ENCODE measurements around the gene GPRIN2. TPM values are rescaled to one million over a fixed set of nuclear protein-coding genes. Genes with fewer than 3 reads are reported as not detected.

The GPRIN2 gene
- polyA plus RNA-seq, 1 of the 3 experiments (the other 2 are of a cell fraction): 0.03 TPM

DNA sequence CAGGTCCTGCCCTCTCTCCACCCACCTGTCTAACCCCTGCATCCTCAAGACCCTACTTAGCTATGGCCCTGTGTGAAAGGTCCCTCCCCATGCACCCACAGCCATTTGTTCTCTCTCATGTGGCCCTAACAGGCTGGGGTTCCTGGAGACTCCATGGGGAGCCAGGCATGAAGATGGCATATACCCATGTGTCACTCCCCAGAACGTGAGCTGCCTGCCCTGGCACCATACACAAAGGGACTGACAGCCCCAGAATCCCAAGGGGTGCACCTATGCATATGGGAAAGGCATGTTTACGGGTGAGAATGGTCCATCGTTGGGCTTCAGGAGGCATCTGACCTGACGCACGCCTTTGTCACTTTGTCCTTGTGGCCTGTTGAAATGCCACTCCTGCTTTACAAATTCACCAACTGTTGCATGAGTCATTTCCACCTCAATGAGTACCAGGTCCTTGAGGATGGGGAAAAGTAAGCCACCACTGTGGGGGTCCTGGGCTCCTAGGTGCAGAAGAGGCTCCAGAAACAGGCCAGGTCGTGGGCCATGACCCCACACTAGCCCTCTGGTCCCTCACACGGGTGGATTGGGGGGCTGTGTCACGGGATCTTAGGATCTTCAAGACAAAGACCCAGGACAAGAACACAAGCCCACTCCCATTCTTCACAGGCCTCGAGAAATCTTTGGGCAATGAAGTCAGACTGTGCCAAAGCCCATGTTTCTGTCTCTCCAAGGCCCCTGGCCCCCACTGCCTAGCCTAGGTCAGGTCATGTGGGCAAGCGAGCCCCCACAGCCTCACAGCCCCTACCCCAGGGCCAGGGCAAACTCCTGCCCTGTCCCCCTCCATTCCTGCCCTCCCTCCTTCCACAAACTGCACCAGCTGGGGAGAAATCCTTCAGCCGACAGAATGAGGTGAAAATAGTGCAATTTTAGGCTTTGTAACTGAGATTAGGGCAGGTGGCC lies 8.6 kb downstream of the GPRIN2 start:
- TF ChIP-seq CHD2 (IDR thresholded peaks at IDR 0.05; ENCODE audit: low read length, partially characterized antibody) (no peak), ELF1 (IDR thresholded peaks at IDR 0.05) (no peak), JUND (IDR thresholded peaks at IDR 0.05) (no peak), USF1 (IDR thresholded peaks at IDR 0.05; ENCODE audit: borderline replicate concordance, low read depth) (no peak), POLR2AphosphoS5 (IDR thresholded peaks at IDR 0.05; ENCODE audit: low read depth, low read length) (no peak), MEF2A (IDR thresholded peaks at IDR 0.05; ENCODE audit: borderline replicate concordance, low read depth) (no peak), NFIC (IDR thresholded peaks at IDR 0.05; ENCODE audit: borderline replicate concordance) (no peak), GABPA (IDR thresholded peaks at IDR 0.05; ENCODE audit: low read depth) (no peak), YY1 (IDR thresholded peaks at IDR 0.05; ENCODE audit: low read depth) (no peak), EP300 (IDR thresholded peaks at IDR 0.05; ENCODE audit: borderline replicate concordance in 1 of 2, low read depth in 1 of 2, low read length in 1 of 2) (no peak), MAX (IDR thresholded peaks at IDR 0.05; ENCODE audit: low read depth) (no peak), TAF1 (IDR thresholded peaks at IDR 0.05; ENCODE audit: borderline replicate concordance, low read depth, low read length) (no peak), SIN3A (IDR thresholded peaks at IDR 0.05; ENCODE audit: borderline replicate concordance, low read depth, low read length) (no peak)
- 44% methylated on average over 11 of the region's 11 CpGs for WGBS (ENCODE audit: low lambda C conversion rate)
- Histone ChIP-seq H3K79me2 (ENCODE audit: insufficient read depth) (no peaks in the 10 kb centered on the region), H3K36me3 (replicated peaks in 1 of 2; ENCODE audit: control insufficient read depth in 1 of 2, insufficient read depth in 2 of 2, low read length in 1 of 2) (no peaks in the 10 kb centered on the region), H3K4me1 (ENCODE audit: control insufficient read depth in 1 of 2, insufficient read depth in 2 of 2, low read depth in 1 of 2, low read length in 1 of 2) (peaks cover 0 to 5% of the 10 kb centered on the region in 2 experiments; a peak in 1 of 4 replicates), H4K20me1 (ENCODE audit: insufficient read depth) (no peaks in the 10 kb centered on the region), H2AFZ (ENCODE audit: low read depth) (no peak overlapping the region), H3K9ac (no peak overlapping the region), H3K4me3 (ENCODE audit: low read depth in 2 of 2, low read length in 1 of 2) (no peak overlapping the region), H3K9me3 (no peaks in the 10 kb centered on the region), H3K27me3 (ENCODE audit: insufficient read depth) (no peaks in the 10 kb centered on the region), H3K4me2 (no peak overlapping the region), H3F3A (replicated peaks; ENCODE audit: insufficient read depth) (no peaks in the 10 kb centered on the region), H3K27ac (ENCODE audit: low read depth in 2 of 2, low read length in 1 of 2) (no peak overlapping the region), H3K9me2 (no peaks in the 10 kb centered on the region)
- no peak for DNase-seq
- ChIA-PET POLR2A (no interaction called here), CTCF (interaction anchor here (1.5 kb wide), 1 partner anchor 8 kb away, joined by 5 read pairs; no protein-coding TSS in a partner anchor)

DNA sequence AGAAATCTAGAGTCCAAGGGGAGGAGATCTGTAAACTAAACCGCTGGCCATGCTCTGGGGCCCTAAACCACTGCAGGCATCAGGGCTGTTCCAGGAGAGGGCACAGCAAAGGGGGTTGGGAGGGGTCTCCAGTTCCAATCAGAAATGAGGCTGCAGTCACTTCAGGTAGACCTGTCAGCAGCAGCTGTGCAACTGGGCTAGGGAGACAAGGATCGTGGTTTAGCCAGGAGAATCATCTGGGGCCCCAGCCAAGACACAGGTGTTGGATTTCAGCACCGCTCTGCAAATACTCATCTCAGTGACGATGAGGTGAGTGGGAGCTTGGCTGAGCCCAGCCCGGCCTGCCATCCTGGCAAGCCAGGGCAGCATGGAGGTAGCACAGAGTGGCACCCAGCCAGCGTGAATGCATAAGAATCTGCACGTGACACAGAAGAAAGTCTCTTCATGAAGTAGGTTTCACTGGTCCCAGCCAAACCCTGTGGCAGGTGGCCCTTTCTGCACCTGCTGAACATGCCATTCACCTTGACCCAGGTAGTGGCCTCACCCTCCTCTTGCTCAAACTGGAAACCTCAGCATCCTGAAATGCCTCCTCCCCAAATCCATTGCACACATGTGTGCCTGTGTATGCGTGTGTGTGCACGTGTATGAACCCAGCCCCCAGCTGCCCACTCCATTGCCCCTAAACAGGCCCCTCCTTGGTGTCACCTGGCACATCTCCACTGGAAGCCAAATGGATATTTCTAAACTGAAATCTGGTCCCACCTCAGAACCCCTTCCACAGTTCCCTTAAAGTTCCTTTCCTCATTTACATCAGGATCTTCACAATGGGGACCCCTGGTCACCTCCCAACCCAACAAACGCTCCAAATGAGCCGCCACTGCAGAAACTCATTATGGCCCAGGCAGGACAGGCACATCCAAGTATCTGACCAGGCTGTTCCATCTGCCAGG lies 9.6 kb downstream of the GPRIN2 start:
- Histone ChIP-seq H3F3A (replicated peaks; ENCODE audit: insufficient read depth) (no peaks in the 10 kb centered on the region), H4K20me1 (ENCODE audit: insufficient read depth) (no peaks in the 10 kb centered on the region), H3K9me2 (no peaks in the 10 kb centered on the region), H3K9ac (no peak overlapping the region), H3K9me3 (no peaks in the 10 kb centered on the region), H3K27ac (ENCODE audit: low read depth in 2 of 2, low read length in 1 of 2) (no peak overlapping the region), H3K4me1 (ENCODE audit: control insufficient read depth in 1 of 2, insufficient read depth in 2 of 2, low read depth in 1 of 2, low read length in 1 of 2) (peaks cover 0 to 5% of the 10 kb centered on the region in 2 experiments; a peak in 1 of 4 replicates), H3K27me3 (ENCODE audit: insufficient read depth) (no peaks in the 10 kb centered on the region), H3K79me2 (ENCODE audit: insufficient read depth) (no peaks in the 10 kb centered on the region), H3K4me3 (ENCODE audit: low read depth in 2 of 2, low read length in 1 of 2) (no peak overlapping the region), H3K36me3 (replicated peaks in 1 of 2; ENCODE audit: control insufficient read depth in 1 of 2, insufficient read depth in 2 of 2, low read length in 1 of 2) (no peaks in the 10 kb centered on the region), H2AFZ (ENCODE audit: low read depth) (no peak overlapping the region), H3K4me2 (no peak overlapping the region)
- POLR2A ChIA-PET: no interaction called here
- WGBS (ENCODE audit: low lambda C conversion rate): 66% methylated on average over 11 of the region's 11 CpGs
- CTCF ChIA-PET: interaction anchor here (1.8 kb wide), 1 partner anchor 11 kb away, joined by 11 read pairs; no protein-coding TSS in a partner anchor
- DNase-seq: peak; percentile 32
- TF ChIP-seq, protein P1, sequence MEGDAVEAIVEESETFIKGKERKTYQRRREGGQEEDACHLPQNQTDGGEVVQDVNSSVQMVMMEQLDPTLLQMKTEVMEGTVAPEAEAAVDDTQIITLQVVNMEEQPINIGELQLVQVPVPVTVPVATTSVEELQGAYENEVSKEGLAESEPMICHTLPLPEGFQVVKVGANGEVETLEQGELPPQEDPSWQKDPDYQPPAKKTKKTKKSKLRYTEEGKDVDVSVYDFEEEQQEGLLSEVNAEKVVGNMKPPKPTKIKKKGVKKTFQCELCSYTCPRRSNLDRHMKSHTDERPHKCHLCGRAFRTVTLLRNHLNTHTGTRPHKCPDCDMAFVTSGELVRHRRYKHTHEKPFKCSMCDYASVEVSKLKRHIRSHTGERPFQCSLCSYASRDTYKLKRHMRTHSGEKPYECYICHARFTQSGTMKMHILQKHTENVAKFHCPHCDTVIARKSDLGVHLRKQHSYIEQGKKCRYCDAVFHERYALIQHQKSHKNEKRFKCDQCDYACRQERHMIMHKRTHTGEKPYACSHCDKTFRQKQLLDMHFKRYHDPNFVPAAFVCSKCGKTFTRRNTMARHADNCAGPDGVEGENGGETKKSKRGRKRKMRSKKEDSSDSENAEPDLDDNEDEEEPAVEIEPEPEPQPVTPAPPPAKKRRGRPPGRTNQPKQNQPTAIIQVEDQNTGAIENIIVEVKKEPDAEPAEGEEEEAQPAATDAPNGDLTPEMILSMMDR (IDR thresholded peaks at IDR 0.05): no peak
- TF ChIP-seq MXI1 (IDR thresholded peaks at IDR 0.05; ENCODE audit: low read depth, low read length) (no peak), NRF1 (IDR thresholded peaks at IDR 0.05; ENCODE audit: low read depth, low read length) (no peak), YY1 (IDR thresholded peaks at IDR 0.05; ENCODE audit: low read depth) (no peak), TAF1 (IDR thresholded peaks at IDR 0.05; ENCODE audit: borderline replicate concordance, low read depth, low read length) (no peak), TCF12 (IDR thresholded peaks at IDR 0.05) (no peak), ELF1 (IDR thresholded peaks at IDR 0.05) (no peak), JUND (IDR thresholded peaks at IDR 0.05) (no peak), POLR2AphosphoS5 (IDR thresholded peaks at IDR 0.05; ENCODE audit: low read depth, low read length) (no peak), RAD21 (IDR thresholded peaks at IDR 0.05; ENCODE audit: low read length) (no peak), TEAD4 (IDR thresholded peaks at IDR 0.05; ENCODE audit: borderline replicate concordance, insufficient read depth) (no peak), RFX5 (IDR thresholded peaks at IDR 0.05; ENCODE audit: low read length) (no peak)
- TF ChIP-seq, protein P2, sequence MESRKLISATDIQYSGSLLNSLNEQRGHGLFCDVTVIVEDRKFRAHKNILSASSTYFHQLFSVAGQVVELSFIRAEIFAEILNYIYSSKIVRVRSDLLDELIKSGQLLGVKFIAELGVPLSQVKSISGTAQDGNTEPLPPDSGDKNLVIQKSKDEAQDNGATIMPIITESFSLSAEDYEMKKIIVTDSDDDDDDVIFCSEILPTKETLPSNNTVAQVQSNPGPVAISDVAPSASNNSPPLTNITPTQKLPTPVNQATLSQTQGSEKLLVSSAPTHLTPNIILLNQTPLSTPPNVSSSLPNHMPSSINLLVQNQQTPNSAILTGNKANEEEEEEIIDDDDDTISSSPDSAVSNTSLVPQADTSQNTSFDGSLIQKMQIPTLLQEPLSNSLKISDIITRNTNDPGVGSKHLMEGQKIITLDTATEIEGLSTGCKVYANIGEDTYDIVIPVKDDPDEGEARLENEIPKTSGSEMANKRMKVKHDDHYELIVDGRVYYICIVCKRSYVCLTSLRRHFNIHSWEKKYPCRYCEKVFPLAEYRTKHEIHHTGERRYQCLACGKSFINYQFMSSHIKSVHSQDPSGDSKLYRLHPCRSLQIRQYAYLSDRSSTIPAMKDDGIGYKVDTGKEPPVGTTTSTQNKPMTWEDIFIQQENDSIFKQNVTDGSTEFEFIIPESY (IDR thresholded peaks at IDR 0.05; ENCODE audit: borderline replicate concordance, low read depth): no peak

Data from SK-N-SH (cell line).